ENCODE data around the gene TBXA2R.
"Not testable (repeated sequence)": the region's sequence is repeated elsewhere in the genome, so short reads cannot be mapped to it uniquely, and the experiment has no call there.

TBXA2R gene

DNA sequence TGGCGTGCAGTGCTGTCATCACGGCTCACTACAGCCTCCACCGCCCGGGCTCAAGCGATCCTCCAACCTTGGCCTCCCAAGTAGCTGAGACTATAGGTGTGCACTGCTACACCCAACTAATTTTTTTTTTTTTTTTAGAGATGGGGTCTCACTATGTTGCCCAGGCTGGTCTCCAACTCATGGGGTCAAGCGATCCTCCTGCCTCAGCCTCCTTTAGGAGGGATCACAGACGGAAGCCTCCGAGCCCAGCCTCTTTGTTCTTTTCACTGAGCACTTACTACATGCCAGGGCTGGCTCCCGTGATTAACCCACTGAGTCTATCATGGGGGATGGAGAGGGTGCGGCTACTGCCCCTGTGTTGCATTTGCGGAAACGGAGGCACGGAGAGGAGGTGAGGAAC is 32.8 kb upstream of the TBXA2R start:
- no peak for DNase-seq (ENCODE audit: low read depth)

DNA sequence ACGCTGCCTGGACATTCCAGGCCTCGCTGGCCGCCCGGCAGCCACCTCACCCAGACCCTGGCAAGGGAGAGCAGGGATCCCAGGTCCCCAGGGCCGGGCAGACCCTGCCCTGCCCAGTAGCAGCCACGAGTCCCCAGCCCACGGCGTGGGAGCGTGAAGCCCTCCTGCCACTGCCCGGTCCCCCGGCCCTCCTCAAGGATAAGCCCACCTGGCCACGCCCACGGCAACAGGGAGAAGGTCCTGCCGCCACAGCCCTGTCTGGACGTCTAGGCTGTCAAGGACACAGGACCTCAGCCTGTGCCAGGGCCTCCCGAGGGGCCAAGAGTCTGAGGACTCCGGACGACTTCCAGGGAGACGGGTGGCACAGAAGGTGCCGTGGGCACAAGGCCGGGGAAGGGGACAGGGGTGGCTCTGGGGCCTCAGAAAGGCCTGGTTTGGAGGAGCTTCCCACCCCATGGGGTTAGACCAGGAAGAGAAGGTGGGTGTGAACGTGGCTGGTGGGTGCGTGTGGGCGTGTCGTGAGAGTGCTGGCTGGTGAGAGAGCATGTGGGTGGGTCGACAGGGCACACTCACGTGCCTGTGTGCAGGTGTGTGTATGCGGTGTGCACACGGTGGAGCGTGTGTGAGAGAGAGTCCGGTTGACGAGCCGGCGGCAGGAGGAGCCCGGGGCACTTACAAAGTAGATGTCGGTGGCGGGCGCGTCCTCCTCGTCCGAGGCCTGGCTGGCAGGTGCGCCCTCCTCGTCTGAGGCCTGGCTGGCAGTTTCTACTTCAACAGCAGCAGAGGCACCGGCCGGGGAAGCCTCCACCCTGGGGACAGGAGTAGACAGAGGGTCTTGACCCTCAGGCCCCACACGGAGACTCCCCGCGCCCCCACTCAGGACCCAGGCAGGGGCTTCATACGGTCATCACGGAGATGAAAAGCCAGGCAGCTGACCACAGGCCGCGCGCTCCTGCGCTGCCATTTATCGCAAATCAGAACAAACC is 31.8 kb upstream of the TBXA2R start:
- no peak for DNase-seq (ENCODE audit: low read depth)

DNA sequence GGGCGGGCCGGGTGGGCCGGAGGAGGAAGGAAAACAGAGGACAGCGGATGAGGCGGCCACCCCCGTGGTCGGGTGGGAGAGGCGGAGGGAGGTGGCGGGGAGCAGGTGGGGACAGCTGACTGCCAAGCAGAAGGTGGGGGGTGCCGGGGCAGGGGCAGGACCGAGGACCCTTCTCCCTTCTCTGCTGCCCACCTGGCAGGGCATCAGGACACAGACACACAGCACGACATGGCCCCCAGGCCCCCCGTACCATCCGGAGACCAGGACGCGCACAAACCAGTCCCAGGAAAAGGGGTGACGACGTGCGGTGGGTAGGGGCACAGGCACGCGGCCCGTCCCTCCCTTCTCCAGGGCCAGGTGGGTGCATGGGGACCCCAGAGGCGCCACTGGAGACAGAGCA is 30.9 kb upstream of the TBXA2R start:
- no peak for DNase-seq (ENCODE audit: low read depth)

DNA sequence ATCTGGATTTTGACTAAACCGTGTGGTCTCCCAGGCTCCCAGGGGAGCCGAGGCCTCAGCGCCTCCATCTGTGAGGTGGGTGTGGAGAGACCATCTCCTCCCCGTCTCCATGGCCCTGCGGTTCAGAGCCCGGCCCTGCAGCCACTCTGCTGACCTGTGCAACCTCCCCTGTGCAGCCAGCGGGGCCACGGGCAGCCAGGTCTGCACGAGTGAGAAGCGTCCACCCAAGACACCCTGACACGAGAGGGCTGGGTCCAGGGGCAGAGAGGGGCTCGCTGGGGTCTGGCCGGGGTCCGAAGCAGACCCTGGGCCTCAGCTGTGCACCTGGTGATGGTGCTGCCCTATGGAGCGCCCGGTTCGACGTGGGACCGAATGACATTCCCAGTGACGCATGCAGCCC is 30.3 kb upstream of the TBXA2R start:
- DNase-seq (ENCODE audit: low read depth) = no peak

DNA sequence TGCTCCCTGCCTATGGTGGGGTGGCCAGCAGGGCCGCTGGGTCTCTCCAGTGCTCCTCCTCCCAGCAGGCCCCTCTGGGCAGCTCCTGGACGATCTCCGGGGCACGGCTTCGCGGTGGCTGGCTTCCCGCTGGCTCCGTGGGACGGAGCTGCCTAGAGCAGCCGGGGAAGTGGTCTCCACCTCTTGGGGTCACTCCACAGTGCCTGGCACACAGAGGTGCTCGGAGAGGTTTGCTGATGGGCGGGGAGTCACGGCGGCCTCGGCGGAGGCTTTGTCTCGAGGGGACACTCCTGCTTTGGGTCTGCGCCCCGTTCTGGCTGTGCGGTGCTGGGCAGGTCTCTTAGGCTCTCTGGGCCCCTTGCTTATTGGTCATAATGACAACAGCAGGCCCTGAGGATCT is 29.8 kb upstream of the TBXA2R start:
- DNase-seq (ENCODE audit: low read depth) = no peak

DNA sequence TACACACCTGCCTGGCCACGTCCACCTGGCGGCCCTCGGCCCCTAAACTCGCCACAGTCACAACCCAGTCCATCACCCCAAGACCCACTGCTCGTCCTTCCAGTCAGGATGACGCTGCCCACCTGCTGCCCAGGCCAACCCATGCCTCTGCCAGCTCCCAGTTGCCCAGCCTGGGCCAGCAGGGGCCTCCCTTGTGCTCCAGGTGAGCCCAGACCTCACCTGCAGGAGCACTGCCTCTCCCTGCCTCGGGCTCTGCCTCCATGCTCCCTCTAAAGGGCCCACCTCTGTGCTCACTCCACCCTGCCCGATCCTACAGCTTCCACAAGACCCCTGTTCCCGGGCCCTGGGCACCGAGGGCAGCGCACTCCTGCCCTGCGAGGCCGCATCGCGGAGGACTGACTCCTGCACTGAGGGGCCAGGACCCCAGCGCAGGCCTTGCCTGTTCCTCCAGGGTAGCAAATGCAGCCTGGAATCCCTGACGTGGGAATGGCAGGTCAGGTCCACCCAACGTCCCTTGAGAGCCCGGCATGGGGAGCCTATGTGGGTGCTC is 27.9 kb upstream of the TBXA2R start:
- no peak for DNase-seq (ENCODE audit: low read depth)

DNA sequence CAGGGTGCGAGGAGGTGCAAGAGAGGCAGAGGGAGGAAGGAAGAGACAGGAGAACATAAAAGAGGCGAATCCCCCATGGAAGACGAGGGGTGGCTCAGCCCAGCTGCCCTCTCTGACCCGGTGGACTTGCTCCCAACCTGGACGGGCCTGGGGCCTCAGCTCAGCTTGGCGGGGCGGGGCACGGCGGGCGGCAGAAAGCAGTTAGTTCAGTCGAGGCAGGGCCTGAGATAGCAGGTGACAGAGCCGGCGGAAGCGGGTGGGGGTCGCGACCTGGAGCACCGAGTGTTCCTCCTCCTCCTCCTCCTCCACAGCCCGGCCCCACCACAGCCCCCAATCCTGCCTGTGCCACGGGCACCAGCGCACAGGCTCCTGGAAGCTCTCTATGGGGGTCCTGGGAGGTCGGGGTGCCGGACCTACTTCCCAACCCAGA is 26.9 kb upstream of the TBXA2R start:
- no peak for DNase-seq (ENCODE audit: low read depth)

DNA sequence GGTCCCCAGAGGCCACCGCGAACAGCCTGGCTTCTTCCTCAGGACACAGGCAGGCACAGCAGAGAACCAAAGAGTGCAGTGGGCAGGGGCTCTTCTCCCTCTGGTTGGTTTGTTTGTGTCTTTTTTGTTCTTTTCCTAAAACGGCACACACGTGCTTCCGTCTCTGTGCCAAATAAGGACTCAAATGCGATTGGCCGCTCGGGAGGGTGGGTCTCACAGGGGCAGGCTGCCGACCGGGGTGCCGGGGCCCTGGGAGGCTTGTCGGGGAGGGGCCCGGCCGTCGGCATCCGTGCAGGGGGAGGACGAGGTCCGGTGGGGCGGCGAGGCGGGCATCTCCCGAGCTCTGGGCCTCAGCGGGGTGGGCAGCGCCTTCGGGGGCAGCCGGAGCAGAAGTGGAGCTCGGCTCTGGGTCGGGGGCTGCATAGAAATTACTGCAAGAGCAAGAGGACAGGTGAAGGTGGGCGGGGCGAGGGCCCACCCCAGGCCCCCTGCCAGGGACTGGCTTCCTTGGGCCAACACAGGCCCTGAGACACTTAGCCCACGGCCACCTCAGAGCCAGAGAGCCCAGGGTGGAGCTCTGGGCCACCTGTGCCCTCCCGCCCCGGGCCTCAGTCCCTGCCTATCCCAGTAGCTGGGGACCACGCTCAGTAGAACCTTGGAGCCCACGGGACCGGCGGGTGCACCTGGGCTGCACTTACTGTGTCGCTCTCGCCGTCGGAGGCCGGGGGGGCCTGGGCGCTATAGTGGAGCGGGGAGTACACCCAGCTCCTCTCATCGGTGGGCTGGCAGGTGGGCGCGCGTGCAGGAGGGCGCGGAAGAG is 26.3 kb upstream of the TBXA2R start:
- DNase-seq (ENCODE audit: low read depth) = no peak

DNA sequence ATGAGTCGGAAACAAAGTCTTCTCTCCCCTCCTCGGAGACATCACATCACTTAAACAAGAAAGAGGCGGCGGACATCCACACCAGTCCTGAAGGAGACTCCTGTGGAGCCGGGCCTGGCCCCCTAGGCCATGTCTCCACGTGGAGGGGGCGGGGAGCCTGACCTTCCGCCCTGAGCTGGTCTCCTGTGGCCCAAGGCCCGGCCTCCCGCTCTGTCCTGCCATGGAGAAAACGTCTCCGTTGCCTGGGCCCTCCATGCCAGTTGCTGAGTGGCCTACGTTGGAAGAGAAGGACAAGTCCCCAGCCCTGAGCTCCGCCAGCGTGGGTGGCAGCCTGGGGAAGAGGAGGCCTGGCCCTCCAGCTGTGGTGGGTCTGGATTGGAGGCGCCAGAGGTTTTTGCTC is 25.4 kb upstream of the TBXA2R start:
- no peak for DNase-seq (ENCODE audit: low read depth)

DNA sequence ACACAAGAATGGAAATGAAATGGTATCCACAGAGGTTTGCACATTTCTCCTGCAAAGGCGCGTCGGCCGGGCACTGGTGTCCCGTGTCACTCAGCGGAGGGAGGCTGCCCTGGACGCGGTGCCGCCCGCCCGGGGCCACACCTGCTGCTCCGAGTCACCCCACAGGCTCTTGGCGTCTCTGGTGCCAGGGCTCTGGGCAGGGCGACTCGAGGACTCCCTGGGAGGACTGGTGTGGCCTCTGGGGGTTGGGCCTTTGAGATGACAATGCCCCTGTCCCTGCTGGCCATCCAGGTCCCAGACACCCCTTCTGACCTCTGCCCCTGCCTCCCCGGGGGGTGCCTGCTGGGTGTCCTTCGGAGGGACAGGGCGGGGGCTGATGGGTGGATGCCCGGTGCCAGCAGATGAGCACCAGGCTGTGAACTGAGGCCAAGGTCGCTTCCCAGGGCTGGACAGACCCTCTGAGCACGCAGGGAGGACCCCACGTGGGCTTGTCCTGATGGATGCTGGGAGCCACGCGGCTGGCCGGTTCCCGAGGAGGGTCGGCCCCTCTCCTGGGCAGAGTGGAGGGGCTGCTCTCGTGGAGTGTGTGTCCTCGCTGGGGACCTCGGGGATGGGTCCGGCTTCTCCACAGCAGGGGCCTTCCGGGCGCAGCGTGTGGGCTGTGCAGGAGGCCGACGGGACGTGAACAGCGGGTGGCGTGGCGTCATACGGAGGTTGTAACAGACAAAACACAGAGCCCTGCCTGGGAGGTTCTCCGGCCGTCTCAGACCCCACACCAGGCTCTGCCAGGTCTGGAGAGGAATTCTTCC is 24.6 kb upstream of the TBXA2R start:
- DNase-seq (ENCODE audit: low read depth) = no peak

DNA sequence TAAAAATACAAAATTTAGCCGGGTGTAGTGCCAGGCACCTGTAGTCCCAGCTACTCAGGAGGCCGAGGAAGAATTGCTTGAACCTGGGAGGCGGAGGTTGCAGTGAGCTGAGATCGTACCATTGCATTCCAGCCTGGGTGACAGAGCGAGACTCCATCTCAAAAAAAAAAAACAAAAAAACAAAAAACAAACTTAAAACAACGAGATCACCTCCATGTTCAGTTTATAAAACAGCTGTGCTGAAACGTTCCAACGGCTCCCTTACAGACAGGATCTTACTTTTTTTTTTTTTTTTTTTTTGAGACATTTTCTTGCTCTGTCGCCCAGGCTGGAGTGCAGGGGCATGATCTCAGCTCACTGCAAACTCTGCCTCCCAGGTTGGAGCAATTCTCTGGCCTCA is 22.1 kb upstream of the TBXA2R start:
- DNase-seq (ENCODE audit: low read depth) = not testable (repeated sequence)

DNA sequence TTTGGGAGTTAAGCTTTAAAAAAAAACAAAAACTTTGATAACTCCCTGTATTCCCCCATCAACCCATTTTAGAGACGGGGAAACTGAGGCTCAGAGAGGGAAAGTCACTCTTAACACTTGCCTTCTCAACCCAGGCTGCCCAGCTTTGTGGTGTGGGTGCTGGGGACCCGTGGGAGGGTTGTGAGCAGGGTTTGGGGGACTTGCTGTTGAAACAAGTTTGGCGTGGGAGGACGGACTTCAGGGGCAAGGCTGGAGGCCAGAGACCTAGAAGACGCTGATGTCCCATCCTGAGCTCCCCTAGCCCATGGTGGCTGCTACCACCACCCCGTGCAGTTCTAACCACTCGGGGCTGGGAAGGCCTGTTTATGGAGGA is 20.7 kb upstream of the TBXA2R start:
- no peak for DNase-seq (ENCODE audit: low read depth)

DNA sequence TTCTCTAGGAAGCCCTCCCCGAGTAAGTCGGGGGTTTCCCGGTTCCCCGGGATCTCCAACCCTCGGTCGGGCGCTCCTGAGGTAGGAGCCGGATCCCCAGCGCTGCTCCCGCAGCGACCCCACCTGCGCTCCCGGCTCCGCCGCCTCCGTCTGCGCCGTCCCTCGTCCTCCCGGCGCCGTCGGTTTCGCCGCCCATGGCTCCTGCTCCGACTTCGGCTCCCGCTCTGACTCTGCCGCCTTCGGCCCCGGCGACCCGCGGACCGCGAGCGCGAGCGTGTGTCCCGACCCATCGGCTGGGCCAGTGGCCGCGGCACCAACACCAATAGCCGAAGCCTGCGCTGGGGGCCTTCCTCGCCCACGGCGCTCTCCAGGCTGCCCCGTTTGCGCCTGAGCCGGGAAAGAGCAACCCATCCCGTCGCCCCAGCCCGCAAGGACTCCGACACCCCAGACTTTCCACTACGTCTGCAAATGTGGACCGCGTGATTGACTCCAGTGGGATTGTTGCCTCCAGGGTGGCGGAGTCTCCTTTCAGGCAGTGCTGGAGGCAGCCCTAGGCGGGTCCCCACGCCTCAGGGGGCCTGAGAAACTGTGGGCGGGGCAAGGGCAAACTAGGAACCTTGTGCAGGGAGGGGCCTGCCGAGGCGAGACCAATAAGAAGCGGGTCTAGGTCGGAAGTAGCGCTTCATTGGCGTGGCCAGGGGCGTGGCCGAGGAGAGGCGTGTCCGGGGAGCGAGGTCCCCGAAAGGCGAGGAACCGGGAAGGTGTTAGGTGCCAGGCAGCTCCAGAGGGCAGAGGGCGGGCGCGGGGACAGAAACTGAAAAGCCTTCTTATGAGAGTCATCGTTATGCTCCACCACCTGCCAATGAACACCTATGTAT is 20.0 kb upstream of the TBXA2R start, which contains the start of gene CACTIN:
CACTIN (minus strand) TSS at position 318 of the 878 bp plus-strand sequence; CDS start at position 290, 28 bp downstream.
- peak; percentile 96 for DNase-seq (ENCODE audit: low read depth)

DNA sequence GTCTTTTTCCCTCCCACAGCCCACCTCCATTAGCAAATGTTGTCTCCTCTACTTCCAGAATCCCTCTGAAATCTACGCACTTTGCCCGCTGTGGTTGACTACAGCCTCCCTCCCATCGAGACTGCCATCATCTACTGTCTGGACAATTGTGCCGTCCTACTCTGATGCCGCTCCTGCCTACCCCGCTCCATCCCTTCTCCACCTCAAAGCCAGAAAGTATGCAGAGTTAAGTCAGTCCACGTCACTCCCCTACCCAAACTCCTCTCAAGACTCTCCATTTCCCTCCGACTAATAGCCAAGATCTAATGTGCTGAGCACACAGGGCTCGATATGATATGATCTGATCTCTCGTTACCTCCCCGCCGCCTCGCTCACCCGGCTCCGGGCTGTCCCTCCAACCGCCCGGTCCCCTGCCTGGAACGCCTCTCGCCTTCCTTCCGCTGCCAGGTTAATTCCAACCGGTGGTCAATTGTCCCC is 19.4 kb upstream of the TBXA2R start:
- no peak for DNase-seq (ENCODE audit: low read depth)

DNA sequence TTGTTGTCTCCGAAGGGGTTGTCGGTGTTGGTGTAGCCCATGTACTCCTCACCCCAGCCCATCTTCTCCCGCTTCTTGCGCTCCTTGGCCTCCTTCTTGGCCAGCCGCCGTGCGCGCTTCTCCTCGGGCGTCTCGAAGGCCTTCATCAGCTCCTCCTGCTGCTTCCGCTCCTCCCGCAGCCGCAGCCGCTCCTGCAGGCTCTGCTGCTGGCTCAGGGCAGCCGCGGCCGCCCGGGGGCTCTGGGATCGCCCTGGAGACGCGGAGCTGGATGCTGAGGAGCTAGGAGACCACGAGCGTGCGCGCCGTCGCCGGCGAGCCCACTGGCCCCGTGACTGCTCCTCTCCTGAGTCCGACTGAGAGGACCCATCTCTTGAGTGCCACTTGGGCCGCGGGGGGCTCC is 17.0 kb upstream of the TBXA2R start:
- DNase-seq (ENCODE audit: low read depth) = no peak

DNA sequence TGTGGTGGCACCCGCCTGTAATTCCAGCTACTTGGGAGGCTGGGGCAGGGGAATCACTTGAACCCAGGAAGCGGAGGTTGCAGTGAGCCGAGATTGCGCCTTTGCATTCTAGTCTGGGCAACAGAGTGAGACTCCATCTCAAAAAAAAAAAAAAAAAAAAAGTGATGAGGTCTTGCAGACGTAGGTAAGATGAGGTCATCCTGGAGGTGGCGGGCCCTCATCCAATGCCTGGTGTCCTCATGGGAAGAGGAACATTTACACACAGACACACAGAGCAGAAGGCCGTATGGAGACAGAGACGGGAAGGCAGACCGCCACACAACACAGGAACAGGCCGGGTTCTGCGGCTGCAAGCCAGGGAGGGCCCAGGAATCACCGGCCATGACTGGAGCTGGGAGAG is 15.5 kb upstream of the TBXA2R start:
- no peak for DNase-seq (ENCODE audit: low read depth)

DNA sequence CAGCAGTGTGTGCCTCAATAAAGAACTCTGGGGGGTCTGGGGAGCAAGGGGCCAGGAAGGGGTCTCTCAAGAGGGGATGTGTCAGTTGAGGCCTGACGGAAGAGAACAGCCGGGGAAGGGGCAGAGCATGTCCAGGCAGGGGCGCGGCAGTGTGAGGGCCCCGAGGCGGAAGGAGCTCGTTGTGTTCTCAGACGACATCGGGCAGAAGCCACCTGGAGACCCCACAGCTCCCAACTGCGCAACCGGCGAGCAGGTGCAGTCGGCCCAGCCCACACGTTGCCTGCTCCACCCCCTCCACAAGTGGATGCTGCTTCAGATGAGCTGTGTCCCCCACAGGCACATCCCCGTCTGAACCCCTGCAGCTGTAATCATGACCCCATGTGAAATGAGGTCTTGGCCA is 15.0 kb upstream of the TBXA2R start:
- DNase-seq (ENCODE audit: low read depth) = no peak

DNA sequence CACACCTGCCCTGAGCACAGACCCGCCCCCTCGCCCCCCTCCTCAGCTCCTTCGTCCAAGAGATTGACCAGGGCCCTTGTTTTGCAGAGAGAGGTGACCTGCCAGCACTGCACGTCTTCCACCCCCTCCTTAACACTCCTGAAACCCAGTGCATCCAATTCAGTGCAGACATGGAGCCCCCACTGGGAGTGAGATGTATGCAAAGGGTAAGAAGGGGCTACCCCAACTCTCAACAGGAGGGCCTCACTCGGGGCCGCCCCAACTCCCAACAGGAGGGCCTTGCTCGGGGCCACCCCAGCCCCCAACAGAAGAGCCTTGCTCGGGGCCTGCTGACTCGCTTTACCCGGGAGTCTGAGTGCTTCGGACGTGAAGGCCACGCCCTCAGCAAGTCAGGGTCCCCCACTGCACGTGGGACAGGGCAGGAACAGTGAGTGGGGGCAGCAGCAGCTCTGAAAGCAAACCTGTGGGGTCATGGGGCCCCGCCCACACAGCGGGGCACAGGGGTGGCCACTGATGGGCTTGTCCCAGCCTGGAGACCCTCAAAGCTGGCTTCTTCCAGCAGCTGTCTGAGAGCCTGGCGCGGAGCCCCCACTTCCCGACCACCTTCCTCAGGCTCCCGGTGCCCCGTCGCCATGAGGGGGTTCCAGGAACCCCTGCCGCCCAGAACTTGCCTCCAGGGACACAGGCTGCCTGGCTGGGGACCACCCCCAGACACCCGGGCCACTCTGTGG is 14.3 kb upstream of the TBXA2R start:
- no peak for DNase-seq (ENCODE audit: low read depth)

DNA sequence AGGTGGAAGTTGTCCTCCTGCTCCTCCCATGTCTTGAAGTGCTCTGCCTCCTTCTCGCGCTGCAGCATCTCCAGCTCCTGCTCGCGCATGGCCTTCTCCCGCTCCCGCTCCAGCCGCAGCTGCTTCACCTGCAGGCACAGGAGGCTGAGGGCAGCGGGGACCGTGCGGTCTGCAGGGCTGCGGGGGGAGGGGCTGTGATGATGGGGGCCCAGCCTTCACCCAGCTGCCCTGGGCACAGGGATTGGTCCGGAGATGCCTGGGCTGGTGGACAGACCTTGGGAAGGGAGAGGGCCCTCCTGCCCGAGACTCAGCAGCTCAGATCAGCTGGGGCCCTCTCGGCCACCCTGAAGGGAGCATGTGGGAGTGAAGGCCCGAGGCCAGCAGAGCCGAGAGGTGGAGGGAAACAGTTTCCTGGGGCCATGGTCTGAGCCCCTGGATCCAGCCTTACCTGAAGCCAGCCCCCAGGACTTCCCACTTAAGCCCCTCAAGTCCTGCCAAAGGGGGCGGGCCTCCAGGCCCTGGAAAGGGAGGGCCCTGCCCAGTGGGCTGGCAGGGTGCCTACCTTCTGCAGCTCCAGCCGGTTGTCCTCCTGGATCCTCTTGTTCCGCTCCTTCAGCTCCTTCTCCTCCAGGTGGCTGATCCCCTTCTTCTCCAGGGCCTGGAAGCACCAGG is 13.6 kb upstream of the TBXA2R start:
- no peak for DNase-seq (ENCODE audit: low read depth)

All from CMK (cell line).